ENCODE measurements around the gene DUSP16. TPM values are rescaled to one million over a fixed set of nuclear protein-coding genes. Genes with fewer than 3 reads are reported as not detected.

The DUSP16 gene
- total and polyA plus RNA-seq, 2 experiments from 2014 or later = 11.7 to 59.4 TPM

DNA sequence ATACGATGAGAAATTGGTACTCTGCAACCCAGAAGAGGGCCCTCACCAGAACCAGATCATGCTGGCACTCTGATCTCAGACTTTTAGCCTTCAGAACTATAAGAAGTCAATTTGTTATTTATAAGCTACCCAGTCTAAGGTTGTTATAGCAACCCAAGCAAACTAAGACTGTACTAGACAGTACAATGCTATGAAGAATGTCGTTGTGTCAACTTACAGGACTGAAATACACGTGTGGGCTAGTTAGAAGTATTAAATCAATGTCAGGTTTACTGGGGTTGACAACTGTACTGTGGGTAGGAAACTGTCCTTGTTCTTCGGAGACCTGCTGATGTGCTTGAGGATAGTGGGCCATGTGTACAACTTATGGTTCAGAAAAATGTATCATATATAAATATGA, 19.7 kb downstream of the DUSP16 start (continued):
- TF ChIP-seq, protein P1, sequence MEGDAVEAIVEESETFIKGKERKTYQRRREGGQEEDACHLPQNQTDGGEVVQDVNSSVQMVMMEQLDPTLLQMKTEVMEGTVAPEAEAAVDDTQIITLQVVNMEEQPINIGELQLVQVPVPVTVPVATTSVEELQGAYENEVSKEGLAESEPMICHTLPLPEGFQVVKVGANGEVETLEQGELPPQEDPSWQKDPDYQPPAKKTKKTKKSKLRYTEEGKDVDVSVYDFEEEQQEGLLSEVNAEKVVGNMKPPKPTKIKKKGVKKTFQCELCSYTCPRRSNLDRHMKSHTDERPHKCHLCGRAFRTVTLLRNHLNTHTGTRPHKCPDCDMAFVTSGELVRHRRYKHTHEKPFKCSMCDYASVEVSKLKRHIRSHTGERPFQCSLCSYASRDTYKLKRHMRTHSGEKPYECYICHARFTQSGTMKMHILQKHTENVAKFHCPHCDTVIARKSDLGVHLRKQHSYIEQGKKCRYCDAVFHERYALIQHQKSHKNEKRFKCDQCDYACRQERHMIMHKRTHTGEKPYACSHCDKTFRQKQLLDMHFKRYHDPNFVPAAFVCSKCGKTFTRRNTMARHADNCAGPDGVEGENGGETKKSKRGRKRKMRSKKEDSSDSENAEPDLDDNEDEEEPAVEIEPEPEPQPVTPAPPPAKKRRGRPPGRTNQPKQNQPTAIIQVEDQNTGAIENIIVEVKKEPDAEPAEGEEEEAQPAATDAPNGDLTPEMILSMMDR (conservative IDR thresholded peaks at IDR 0.05; ENCODE audit: low read depth in 2 of 2) = no peak

- Histone ChIP-seq H3K27me3 (ENCODE audit: insufficient read depth) (no peaks in the 10 kb centered on the region), H3K36me3 (ENCODE audit: insufficient read depth) (0 out of 2 replicates have a peak, but pooled peaks cover 8% of the 10 kb centered on the region), H3K9me2 (ENCODE audit: insufficient read depth) (no peaks in the 10 kb centered on the region), H3K79me2 (replicated peaks; ENCODE audit: insufficient read depth) (peaks cover 87% of the 10 kb centered on the region), H4K20me1 (replicated peaks; ENCODE audit: insufficient read depth) (peaks cover 7% of the 10 kb centered on the region), H3K4me2 (no peak overlapping the region), H3F3A (replicated peaks; ENCODE audit: low read depth) (no peaks in the 10 kb centered on the region), H3K4me1 (ENCODE audit: insufficient read depth) (peaks cover 15% of the 10 kb centered on the region; the same call in 1 of the 2 replicates), H3K4me3 (no peak overlapping the region), H2AFZ (no peak overlapping the region), H3K27ac (ENCODE audit: low read depth) (no peak overlapping the region)
- no peaks in the 10 kb centered on the region for H3K9me3 Mint-ChIP-seq
- no peak for DNase-seq (ENCODE audit: low spot score)
- H3K27ac Mint-ChIP-seq = no peak overlapping the region
- no peak overlapping the region for H3K4me3 Mint-ChIP-seq
- peaks cover 27% of the 10 kb centered on the region for H3K4me1 Mint-ChIP-seq
- ATAC-seq = no peak
- no peaks in the 10 kb centered on the region for H3K27me3 Mint-ChIP-seq (ENCODE audit: insufficient read depth, low read depth, poor library complexity)
- H3K36me3 Mint-ChIP-seq (ENCODE audit: low read depth) = peaks cover 14% of the 10 kb centered on the region; the same call in 2 of the 3 replicates
- no peak for TF ChIP-seq EZH2 (IDR thresholded peaks at IDR 0.05; ENCODE audit: low read depth, unreplicated experiment)
- TF ChIP-seq, protein P2, sequence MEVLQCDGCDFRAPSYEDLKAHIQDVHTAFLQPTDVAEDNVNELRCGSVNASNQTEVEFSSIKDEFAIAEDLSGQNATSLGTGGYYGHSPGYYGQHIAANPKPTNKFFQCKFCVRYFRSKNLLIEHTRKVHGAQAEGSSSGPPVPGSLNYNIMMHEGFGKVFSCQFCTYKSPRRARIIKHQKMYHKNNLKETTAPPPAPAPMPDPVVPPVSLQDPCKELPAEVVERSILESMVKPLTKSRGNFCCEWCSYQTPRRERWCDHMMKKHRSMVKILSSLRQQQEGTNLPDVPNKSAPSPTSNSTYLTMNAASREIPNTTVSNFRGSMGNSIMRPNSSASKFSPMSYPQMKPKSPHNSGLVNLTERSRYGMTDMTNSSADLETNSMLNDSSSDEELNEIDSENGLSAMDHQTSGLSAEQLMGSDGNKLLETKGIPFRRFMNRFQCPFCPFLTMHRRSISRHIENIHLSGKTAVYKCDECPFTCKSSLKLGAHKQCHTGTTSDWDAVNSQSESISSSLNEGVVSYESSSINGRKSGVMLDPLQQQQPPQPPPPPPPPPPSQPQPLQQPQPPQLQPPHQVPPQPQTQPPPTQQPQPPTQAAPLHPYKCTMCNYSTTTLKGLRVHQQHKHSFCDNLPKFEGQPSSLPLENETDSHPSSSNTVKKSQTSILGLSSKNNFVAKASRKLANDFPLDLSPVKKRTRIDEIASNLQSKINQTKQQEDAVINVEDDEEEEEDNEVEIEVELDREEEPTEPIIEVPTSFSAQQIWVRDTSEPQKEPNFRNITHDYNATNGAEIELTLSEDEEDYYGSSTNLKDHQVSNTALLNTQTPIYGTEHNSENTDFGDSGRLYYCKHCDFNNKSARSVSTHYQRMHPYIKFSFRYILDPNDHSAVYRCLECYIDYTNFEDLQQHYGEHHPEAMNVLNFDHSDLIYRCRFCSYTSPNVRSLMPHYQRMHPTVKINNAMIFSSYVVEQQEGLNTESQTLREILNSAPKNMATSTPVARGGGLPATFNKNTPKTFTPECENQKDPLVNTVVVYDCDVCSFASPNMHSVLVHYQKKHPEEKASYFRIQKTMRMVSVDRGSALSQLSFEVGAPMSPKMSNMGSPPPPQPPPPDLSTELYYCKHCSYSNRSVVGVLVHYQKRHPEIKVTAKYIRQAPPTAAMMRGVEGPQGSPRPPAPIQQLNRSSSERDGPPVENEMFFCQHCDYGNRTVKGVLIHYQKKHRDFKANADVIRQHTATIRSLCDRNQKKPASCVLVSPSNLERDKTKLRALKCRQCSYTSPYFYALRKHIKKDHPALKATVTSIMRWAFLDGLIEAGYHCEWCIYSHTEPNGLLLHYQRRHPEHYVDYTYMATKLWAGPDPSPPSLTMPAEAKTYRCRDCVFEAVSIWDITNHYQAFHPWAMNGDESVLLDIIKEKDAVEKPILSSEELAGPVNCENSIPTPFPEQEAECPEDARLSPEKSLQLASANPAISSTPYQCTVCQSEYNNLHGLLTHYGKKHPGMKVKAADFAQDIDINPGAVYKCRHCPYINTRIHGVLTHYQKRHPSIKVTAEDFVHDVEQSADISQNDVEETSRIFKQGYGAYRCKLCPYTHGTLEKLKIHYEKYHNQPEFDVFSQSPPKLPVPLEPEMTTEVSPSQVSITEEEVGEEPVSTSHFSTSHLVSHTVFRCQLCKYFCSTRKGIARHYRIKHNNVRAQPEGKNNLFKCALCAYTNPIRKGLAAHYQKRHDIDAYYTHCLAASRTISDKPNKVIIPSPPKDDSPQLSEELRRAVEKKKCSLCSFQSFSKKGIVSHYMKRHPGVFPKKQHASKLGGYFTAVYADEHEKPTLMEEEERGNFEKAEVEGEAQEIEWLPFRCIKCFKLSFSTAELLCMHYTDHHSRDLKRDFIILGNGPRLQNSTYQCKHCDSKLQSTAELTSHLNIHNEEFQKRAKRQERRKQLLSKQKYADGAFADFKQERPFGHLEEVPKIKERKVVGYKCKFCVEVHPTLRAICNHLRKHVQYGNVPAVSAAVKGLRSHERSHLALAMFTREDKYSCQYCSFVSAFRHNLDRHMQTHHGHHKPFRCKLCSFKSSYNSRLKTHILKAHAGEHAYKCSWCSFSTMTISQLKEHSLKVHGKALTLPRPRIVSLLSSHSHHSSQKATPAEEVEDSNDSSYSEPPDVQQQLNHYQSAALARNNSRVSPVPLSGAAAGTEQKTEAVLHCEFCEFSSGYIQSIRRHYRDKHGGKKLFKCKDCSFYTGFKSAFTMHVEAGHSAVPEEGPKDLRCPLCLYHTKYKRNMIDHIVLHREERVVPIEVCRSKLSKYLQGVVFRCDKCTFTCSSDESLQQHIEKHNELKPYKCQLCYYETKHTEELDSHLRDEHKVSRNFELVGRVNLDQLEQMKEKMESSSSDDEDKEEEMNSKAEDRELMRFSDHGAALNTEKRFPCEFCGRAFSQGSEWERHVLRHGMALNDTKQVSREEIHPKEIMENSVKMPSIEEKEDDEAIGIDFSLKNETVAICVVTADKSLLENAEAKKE (CRISPR knock-in tag; IDR thresholded peaks at IDR 0.05) = no peak
- no peak for TF ChIP-seq JUNB (IDR thresholded peaks at IDR 0.05; ENCODE audit: unreplicated experiment)
- TF ChIP-seq CREB1 (CRISPR knock-in tag; IDR thresholded peaks at IDR 0.05; ENCODE audit: low read depth) = no peak
- TF ChIP-seq ZNF114 (CRISPR knock-in tag; IDR thresholded peaks at IDR 0.05) = no peak
- no peak for TF ChIP-seq NANOG (IDR thresholded peaks at IDR 0.05; ENCODE audit: borderline replicate concordance)
- no peak for TF ChIP-seq ZNF331 (CRISPR knock-in tag; IDR thresholded peaks at IDR 0.05; ENCODE audit: low read depth)
- TF ChIP-seq, protein P3, sequence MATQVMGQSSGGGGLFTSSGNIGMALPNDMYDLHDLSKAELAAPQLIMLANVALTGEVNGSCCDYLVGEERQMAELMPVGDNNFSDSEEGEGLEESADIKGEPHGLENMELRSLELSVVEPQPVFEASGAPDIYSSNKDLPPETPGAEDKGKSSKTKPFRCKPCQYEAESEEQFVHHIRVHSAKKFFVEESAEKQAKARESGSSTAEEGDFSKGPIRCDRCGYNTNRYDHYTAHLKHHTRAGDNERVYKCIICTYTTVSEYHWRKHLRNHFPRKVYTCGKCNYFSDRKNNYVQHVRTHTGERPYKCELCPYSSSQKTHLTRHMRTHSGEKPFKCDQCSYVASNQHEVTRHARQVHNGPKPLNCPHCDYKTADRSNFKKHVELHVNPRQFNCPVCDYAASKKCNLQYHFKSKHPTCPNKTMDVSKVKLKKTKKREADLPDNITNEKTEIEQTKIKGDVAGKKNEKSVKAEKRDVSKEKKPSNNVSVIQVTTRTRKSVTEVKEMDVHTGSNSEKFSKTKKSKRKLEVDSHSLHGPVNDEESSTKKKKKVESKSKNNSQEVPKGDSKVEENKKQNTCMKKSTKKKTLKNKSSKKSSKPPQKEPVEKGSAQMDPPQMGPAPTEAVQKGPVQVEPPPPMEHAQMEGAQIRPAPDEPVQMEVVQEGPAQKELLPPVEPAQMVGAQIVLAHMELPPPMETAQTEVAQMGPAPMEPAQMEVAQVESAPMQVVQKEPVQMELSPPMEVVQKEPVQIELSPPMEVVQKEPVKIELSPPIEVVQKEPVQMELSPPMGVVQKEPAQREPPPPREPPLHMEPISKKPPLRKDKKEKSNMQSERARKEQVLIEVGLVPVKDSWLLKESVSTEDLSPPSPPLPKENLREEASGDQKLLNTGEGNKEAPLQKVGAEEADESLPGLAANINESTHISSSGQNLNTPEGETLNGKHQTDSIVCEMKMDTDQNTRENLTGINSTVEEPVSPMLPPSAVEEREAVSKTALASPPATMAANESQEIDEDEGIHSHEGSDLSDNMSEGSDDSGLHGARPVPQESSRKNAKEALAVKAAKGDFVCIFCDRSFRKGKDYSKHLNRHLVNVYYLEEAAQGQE (IDR thresholded peaks at IDR 0.05; ENCODE audit: unreplicated experiment) = no peak
- TF ChIP-seq POLR2AphosphoS5 (IDR thresholded peaks at IDR 0.05; ENCODE audit: low read depth) = no peak
- TF ChIP-seq, protein P1 (conservative IDR thresholded peaks at IDR 0.05; ENCODE audit: low read depth in 2 of 2) = no peak
- TF ChIP-seq EZH2phosphoT487 (IDR thresholded peaks at IDR 0.05; ENCODE audit: unreplicated experiment) = no peak
Observed at GRCh38 chr12:12542286-12542685, 20.4 kb downstream of the DUSP16 start.

Measured in GM23338 (cell line).